ENCODE results near the gene MROH2B.

DNA sequence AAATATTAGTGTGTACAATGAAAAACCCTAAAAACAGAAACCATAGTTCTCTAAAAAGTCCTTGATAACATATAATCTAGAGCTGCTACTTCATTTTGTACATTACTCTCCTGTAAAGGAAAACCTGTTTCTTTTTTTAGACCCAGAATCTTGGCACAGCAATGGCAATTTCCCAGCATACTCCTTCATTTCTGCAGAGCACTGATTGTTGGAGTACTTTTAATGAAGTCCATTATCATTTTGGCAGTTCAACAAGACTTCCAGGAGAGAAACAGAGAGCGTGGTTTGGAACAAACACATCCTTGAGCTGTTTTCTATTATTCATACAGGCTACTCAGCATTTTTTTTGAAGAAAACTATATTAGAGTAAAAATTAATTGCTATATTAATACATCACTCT is 22.7 kb upstream of the MROH2B start:
- no peak for TF ChIP-seq POLR2AphosphoS5 (IDR thresholded peaks at IDR 0.05)
- TF ChIP-seq CTCF (IDR thresholded peaks at IDR 0.05), result no peak
- TF ChIP-seq POLR2A (IDR thresholded peaks at IDR 0.05), result no peak
- no peak for TF ChIP-seq EP300 (IDR thresholded peaks at IDR 0.05)

Measured in upper lobe of left lung (tissue), 4 donors.